Stimulated activated CD8-positive, alpha-beta memory T cell treated with anti-CD3 and anti-CD28 coated beads, Interleukin-7, amount 100 ng/mL, for 4 hours (primary cell): ENCODE data around the gene KCNQ2.

Experiments used
- DNase-seq, 2 donors: peaks; one replicate each; pipeline ENCODE4 v3.0.0-alpha.2; 2020; ENCODE audit warnings: low read depth in 2 of 2

KCNQ2 gene

GRCh38 chr20:63434599-63435378 is 37.7 kb downstream of the KCNQ2 start:
- DNase-seq, result peak; percentile 59 to 65

GRCh38 chr20:63433756-63434531 is 38.5 kb downstream of the KCNQ2 start:
- no peak for DNase-seq

GRCh38 chr20:63433351-63433750 is 39.1 kb downstream of the KCNQ2 start:
- no peak for DNase-seq

- no peak for DNase-seq
Measured at GRCh38 chr20:63432577-63433325, 39.7 kb downstream of the KCNQ2 start.

GRCh38 chr20:63431944-63432343 is 40.5 kb downstream of the KCNQ2 start:
- no peak for DNase-seq

- DNase-seq, result no peak
Measured at GRCh38 chr20:63430891-63431290, 41.6 kb downstream of the KCNQ2 start.

- no peak for DNase-seq
Measured at GRCh38 chr20:63429992-63430391, 42.5 kb downstream of the KCNQ2 start.

GRCh38 chr20:63428906-63429575 is 43.4 kb downstream of the KCNQ2 start:
- no peak for DNase-seq

GRCh38 chr20:63427724-63428330 is 44.6 kb downstream of the KCNQ2 start:
- DNase-seq, result no peak

GRCh38 chr20:63427206-63427605 is 45.2 kb downstream of the KCNQ2 start:
- no peak for DNase-seq

- DNase-seq, result no peak
Measured at GRCh38 chr20:63425846-63426485, 46.5 kb downstream of the KCNQ2 start.

- no peak for DNase-seq
Measured at GRCh38 chr20:63424613-63425012, 47.8 kb downstream of the KCNQ2 start.

- no peak for DNase-seq
Measured at GRCh38 chr20:63423751-63424150, 48.7 kb downstream of the KCNQ2 start.

GRCh38 chr20:63422653-63423052 is 49.8 kb downstream of the KCNQ2 start:
- DNase-seq, result no peak

GRCh38 chr20:63421913-63422312 is 50.5 kb downstream of the KCNQ2 start:
- DNase-seq, result no peak

- DNase-seq, result no peak
Measured at GRCh38 chr20:63421094-63421692, 51.3 kb downstream of the KCNQ2 start.

GRCh38 chr20:63420359-63421093 is 51.9 kb downstream of the KCNQ2 start:
- no peak for DNase-seq

- no peak for DNase-seq
Measured at GRCh38 chr20:63419299-63419698, 53.2 kb downstream of the KCNQ2 start.

GRCh38 chr20:63418617-63419016 is 53.8 kb downstream of the KCNQ2 start:
- no peak for DNase-seq

GRCh38 chr20:63417738-63418120 is 54.7 kb downstream of the KCNQ2 start:
- DNase-seq, result no peak
